GM19193 (cell line): ENCODE results near the gene CLCN5.

Source experiments
- POLR2A ChIP-seq: IDR thresholded peaks from 4 replicates; pipeline ENCODE4 v1.6.1; 2011; ENCODE audit not compliant: insufficient read depth, insufficient read length; ENCODE audit errors: extremely low read depth

The CLCN5 gene

GRCh38 chrX:50075630-50076339 lies 153.4 kb downstream of the CLCN5 start:
- no peak for TF ChIP-seq POLR2A

- no peak for TF ChIP-seq POLR2A
Observed at GRCh38 chrX:50081282-50081889, 159.0 kb downstream of the CLCN5 start.

- no peak for TF ChIP-seq POLR2A
Observed at GRCh38 chrX:50082741-50083140, 160.3 kb downstream of the CLCN5 start.

- no peak for TF ChIP-seq POLR2A
Observed at GRCh38 chrX:50088645-50089044, 166.2 kb downstream of the CLCN5 start.

- no peak for TF ChIP-seq POLR2A
Observed at GRCh38 chrX:50093625-50094024, 171.2 kb downstream of the CLCN5 start.

GRCh38 chrX:50097071-50097470 lies 174.7 kb downstream of the CLCN5 start:
- TF ChIP-seq POLR2A: no peak

- TF ChIP-seq POLR2A: no peak
Observed at GRCh38 chrX:50098241-50098640, 175.8 kb downstream of the CLCN5 start.

GRCh38 chrX:50098749-50099148 lies 176.4 kb downstream of the CLCN5 start:
- no peak for TF ChIP-seq POLR2A

- no peak for TF ChIP-seq POLR2A
Observed at GRCh38 chrX:50099331-50099730, 176.9 kb downstream of the CLCN5 start.

GRCh38 chrX:50100188-50100587 lies 177.8 kb downstream of the CLCN5 start:
- TF ChIP-seq POLR2A: no peak

GRCh38 chrX:50103176-50103575 lies 180.8 kb downstream of the CLCN5 start:
- no peak for TF ChIP-seq POLR2A

- TF ChIP-seq POLR2A: no peak
Observed at GRCh38 chrX:50103866-50104566, 181.6 kb downstream of the CLCN5 start.

GRCh38 chrX:50106051-50106675 lies 183.8 kb downstream of the CLCN5 start:
- no peak for TF ChIP-seq POLR2A

- TF ChIP-seq POLR2A: no peak
Observed at GRCh38 chrX:50107470-50107869, 185.1 kb downstream of the CLCN5 start.

GRCh38 chrX:50108264-50108663 lies 185.9 kb downstream of the CLCN5 start:
- no peak for TF ChIP-seq POLR2A
